GM04503 (cell line): Measurements from ENCODE around the gene LRMDA.

ENCODE experiments used
- DNase-seq: peaks from one replicate; pipeline ENCODE4 v3.0.0-alpha.2; 2012; ENCODE audit warnings: low read depth

LRMDA gene

GRCh38 chr10:76209135-76209534, 777.7 kb downstream of the LRMDA start:
- no peak for DNase-seq

- no peak for DNase-seq
Measured at GRCh38 chr10:76210211-76210610, 778.8 kb downstream of the LRMDA start.

GRCh38 chr10:76211691-76212090, 780.3 kb downstream of the LRMDA start:
- DNase-seq: no peak

GRCh38 chr10:76213876-76214275, 782.5 kb downstream of the LRMDA start:
- no peak for DNase-seq

GRCh38 chr10:76218035-76218434, 786.6 kb downstream of the LRMDA start:
- DNase-seq: no peak

GRCh38 chr10:76229341-76229740, 797.9 kb downstream of the LRMDA start:
- DNase-seq: no peak

GRCh38 chr10:76230921-76231285, 799.5 kb downstream of the LRMDA start:
- DNase-seq: no peak

- no peak for DNase-seq
Measured at GRCh38 chr10:76231286-76231934, 800.0 kb downstream of the LRMDA start.

- DNase-seq: no peak
Measured at GRCh38 chr10:76234499-76235226, 803.2 kb downstream of the LRMDA start.

GRCh38 chr10:76236356-76236755, 804.9 kb downstream of the LRMDA start:
- no peak for DNase-seq

GRCh38 chr10:76242956-76243355, 811.5 kb downstream of the LRMDA start:
- DNase-seq: no peak

GRCh38 chr10:76244061-76244686, 812.8 kb downstream of the LRMDA start:
- DNase-seq: no peak

GRCh38 chr10:76245951-76246495, 814.6 kb downstream of the LRMDA start:
- DNase-seq: no peak

GRCh38 chr10:76248649-76249200, 817.3 kb downstream of the LRMDA start:
- DNase-seq: no peak

- peak; percentile 90 for DNase-seq
Measured at GRCh38 chr10:76251841-76252671, 820.6 kb downstream of the LRMDA start.

- DNase-seq: no peak
Measured at GRCh38 chr10:76252733-76253132, 821.3 kb downstream of the LRMDA start.

GRCh38 chr10:76255241-76255640, 823.8 kb downstream of the LRMDA start:
- peak; percentile 4 for DNase-seq

GRCh38 chr10:76257816-76258215, 826.4 kb downstream of the LRMDA start:
- no peak for DNase-seq

GRCh38 chr10:76265441-76266113, 834.2 kb downstream of the LRMDA start:
- DNase-seq: no peak

- DNase-seq: no peak
Measured at GRCh38 chr10:76268530-76268929, 837.1 kb downstream of the LRMDA start.

- DNase-seq: no peak
Measured at GRCh38 chr10:76268954-76269353, 837.5 kb downstream of the LRMDA start.
